HEK293 (cell line): ENCODE measurements around the gene UQCR11.

Experiments
- BCL11A ChIP-seq: fragments of 450-650 bp; formaldehyde crosslinking; IDR thresholded peaks from 2 replicates; pipeline ENCODE4 v1.5.1; 2016; ENCODE audit warnings: low read depth, missing biosample characterization, missing genetic modification characterization
- GLI2 ChIP-seq: fragments of 450-650 bp; formaldehyde crosslinking; IDR thresholded peaks from 2 replicates; pipeline ENCODE4; 2017; ENCODE audit warnings: missing biosample characterization, missing genetic modification characterization, low read depth, borderline replicate concordance
- GLIS1 ChIP-seq: fragments of 450-650 bp; formaldehyde crosslinking; IDR thresholded peaks from 2 replicates; pipeline ENCODE4 v1.5.1; 2016; ENCODE audit warnings: missing biosample characterization, missing genetic modification characterization
- HIC1 ChIP-seq: fragments of 450-650 bp; formaldehyde crosslinking; IDR thresholded peaks from 2 replicates; pipeline ENCODE4 v1.5.1; 2016; ENCODE audit warnings: missing biosample characterization, missing genetic modification characterization
- KLF16 ChIP-seq: fragments of 450-650 bp; formaldehyde crosslinking; IDR thresholded peaks from 2 replicates; pipeline ENCODE4 v1.5.1; 2017; ENCODE audit warnings: missing biosample characterization, missing genetic modification characterization
- KLF9 ChIP-seq: fragments of 450-650 bp; formaldehyde crosslinking; IDR thresholded peaks from 2 replicates; pipeline ENCODE4 v1.5.1; 2016; ENCODE audit warnings: missing biosample characterization, missing genetic modification characterization, low read depth
- PRDM10 ChIP-seq: fragments of 450-650 bp; formaldehyde crosslinking; IDR thresholded peaks from 2 replicates; pipeline ENCODE4 v1.5.1; 2016; ENCODE audit warnings: missing biosample characterization, missing genetic modification characterization
- SP7 ChIP-seq: fragments of 450-650 bp; formaldehyde crosslinking; IDR thresholded peaks from 2 replicates; pipeline ENCODE4 v1.5.1; 2016; ENCODE audit warnings: missing biosample characterization, missing genetic modification characterization
- ZBTB20 ChIP-seq: fragments of 450-650 bp; formaldehyde crosslinking; IDR thresholded peaks from 2 replicates; pipeline ENCODE4 v1.5.1; 2016; ENCODE audit warnings: missing biosample characterization, missing genetic modification characterization
- ZBTB26 ChIP-seq: fragments of 450-650 bp; formaldehyde crosslinking; optimal IDR thresholded peaks from 2 replicates; pipeline ENCODE3; 2016; ENCODE audit warnings: missing biosample characterization, mild to moderate bottlenecking, missing genetic modification characterization
- ZFP69B ChIP-seq: fragments of 450-650 bp; formaldehyde crosslinking; IDR thresholded peaks from 2 replicates; pipeline ENCODE4 v1.5.1; 2016; ENCODE audit warnings: missing biosample characterization, missing genetic modification characterization
- ZNF24 ChIP-seq: fragments of 450-650 bp; formaldehyde crosslinking; IDR thresholded peaks from 2 replicates; pipeline ENCODE4 v1.5.1; 2016; ENCODE audit warnings: missing biosample characterization, missing genetic modification characterization
- ZNF280C ChIP-seq: fragments of 450-650 bp; formaldehyde crosslinking; IDR thresholded peaks from 2 replicates; pipeline ENCODE4 v1.5.1; 2016; ENCODE audit warnings: missing biosample characterization, missing genetic modification characterization
- ZNF335 ChIP-seq: fragments of 450-650 bp; formaldehyde crosslinking; conservative IDR thresholded peaks from 2 replicates; pipeline ENCODE4 v1.5.1; 2016; ENCODE audit warnings: missing biosample characterization, missing genetic modification characterization
- ZNF341 ChIP-seq: fragments of 450-650 bp; formaldehyde crosslinking; IDR thresholded peaks from 2 replicates; pipeline ENCODE4; 2016; ENCODE audit warnings: low read depth, missing biosample characterization, missing genetic modification characterization
- ZNF362 ChIP-seq: fragments of 450-650 bp; formaldehyde crosslinking; IDR thresholded peaks from 2 replicates; pipeline ENCODE4 v1.5.1; 2016; ENCODE audit warnings: missing biosample characterization, missing genetic modification characterization
- ZNF449 ChIP-seq: fragments of 450-650 bp; formaldehyde crosslinking; IDR thresholded peaks from 2 replicates; pipeline ENCODE4 v1.5.1; 2017; ENCODE audit warnings: missing biosample characterization, mild to moderate bottlenecking, missing genetic modification characterization, moderate library complexity
- ZNF488 ChIP-seq: fragments of 450-650 bp; formaldehyde crosslinking; IDR thresholded peaks from 2 replicates; pipeline ENCODE4 v1.5.1; 2016; ENCODE audit warnings: missing biosample characterization, missing genetic modification characterization
- ZNF600 ChIP-seq: fragments of 450-650 bp; formaldehyde crosslinking; IDR thresholded peaks from 2 replicates; pipeline ENCODE4 v1.5.1; 2016; ENCODE audit warnings: missing biosample characterization, missing genetic modification characterization
- ZNF76 ChIP-seq: fragments of 450-650 bp; formaldehyde crosslinking; IDR thresholded peaks from 2 replicates; pipeline ENCODE4; 2016; ENCODE audit warnings: low read depth, missing biosample characterization, missing genetic modification characterization, borderline replicate concordance
- ZXDB ChIP-seq: fragments of 450-650 bp; formaldehyde crosslinking; IDR thresholded peaks from 2 replicates; pipeline ENCODE4 v1.5.1; 2016; ENCODE audit warnings: missing biosample characterization, missing genetic modification characterization

The UQCR11 gene

DNA sequence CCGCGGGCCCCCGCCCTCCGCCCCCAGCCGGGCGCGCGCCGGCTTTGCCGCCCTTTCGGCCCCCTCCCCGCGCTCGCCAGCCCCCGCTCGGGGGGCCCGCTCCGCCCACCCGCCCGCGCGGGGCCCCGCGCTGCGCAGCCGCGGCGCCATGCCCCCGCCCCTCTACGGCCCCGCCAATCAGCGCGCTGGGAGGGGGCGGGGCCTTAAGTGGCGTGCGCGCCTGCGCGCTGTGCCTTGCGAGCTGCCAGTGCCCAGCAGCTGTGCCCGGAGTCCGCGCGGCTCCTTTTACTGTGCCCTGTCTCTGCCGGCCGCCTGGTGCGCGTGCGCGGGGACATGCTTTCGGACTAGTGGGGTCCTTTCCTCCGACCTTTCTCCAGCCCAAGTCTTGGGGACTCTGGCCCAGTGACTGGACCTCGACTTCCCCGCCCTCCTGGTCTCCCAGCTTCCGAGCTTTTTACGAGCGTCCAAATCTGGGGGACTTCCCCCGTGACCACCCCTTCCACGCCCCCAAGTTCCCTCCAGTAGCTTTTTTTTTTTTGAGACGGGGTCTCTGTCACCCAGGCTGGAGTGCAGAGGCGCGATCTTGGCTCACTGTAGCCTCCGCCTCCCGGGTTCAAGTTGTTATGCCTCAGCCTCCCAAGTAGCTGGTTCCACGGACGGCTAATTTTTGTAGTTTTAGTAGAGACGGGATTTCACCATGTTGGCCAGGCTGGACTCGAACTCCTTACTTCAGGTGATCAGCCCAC, 12.3 kb downstream of the UQCR11 start, which contains the start of gene MBD3 (continued):
- TF ChIP-seq HIC1 (tag by site-specific recombination): peak; percentile 98
- 0 out of 2 replicates have a peak, but pooled peaks have one; percentile 10 for TF ChIP-seq PRDM10 (tag by site-specific recombination)
- 0 out of 2 replicates have a peak, but pooled peaks have one; percentile 23 for TF ChIP-seq ZNF24 (tag by site-specific recombination)
- 0 out of 2 replicates have a peak, but pooled peaks have one; percentile 18 for TF ChIP-seq ZFP69B (tag by site-specific recombination)
- TF ChIP-seq ZNF488 (tag by site-specific recombination): no peak
- TF ChIP-seq SP7 (tag by site-specific recombination): peak; percentile 34; the same call in 1 of the 2 replicates
- TF ChIP-seq ZNF600 (tag by site-specific recombination): peak; percentile 36; the same call in 1 of the 2 replicates
- peak; percentile 81 for TF ChIP-seq ZBTB26 (tag by site-specific recombination)
- TF ChIP-seq ZNF449: no peak
- TF ChIP-seq ZNF341 (tag by site-specific recombination): peak; percentile 61
- 0 out of 2 replicates have a peak, but pooled peaks have one; percentile 17 for TF ChIP-seq KLF16 (tag by site-specific recombination)
- 0 out of 2 replicates have a peak, but pooled peaks have one; percentile 25 for TF ChIP-seq ZXDB
- TF ChIP-seq ZNF335 (tag by site-specific recombination): peak; percentile 87
- TF ChIP-seq KLF9 (tag by site-specific recombination): peak; percentile 72
- TF ChIP-seq GLI2 (tag by site-specific recombination): no peak
- TF ChIP-seq BCL11A (tag by site-specific recombination): peak; percentile 14; the same call in 1 of the 2 replicates
- TF ChIP-seq ZNF76: no peak
- TF ChIP-seq GLIS1 (tag by site-specific recombination): peak; percentile 9; the same call in 1 of the 2 replicates
- TF ChIP-seq ZNF362 (tag by site-specific recombination): peak; percentile 29; the same call in 1 of the 2 replicates
- no peak for TF ChIP-seq ZNF280C (tag by site-specific recombination)
- TF ChIP-seq ZBTB20 (tag by site-specific recombination): peak; percentile 30; the same call in 1 of the 2 replicates
